ENCODE data around the gene CBX2.
A peak's percentile ranks its signal among the peaks of the same experiment; 100 is the strongest.

The CBX2 gene

GRCh38 chr17:79830303-79830702, 52.4 kb downstream of the CBX2 start:
- H3K4me1 ChIP-seq, result no peaks in the 10 kb centered on the region; the same call in 1 of the 2 replicates
- no peaks in the 10 kb centered on the region for H3K27me3 ChIP-seq (ENCODE audit: low read depth)
- H3K36me3 ChIP-seq (replicated peaks), result peaks cover 21% of the 10 kb centered on the region
- in situ Hi-C loops (cut with MboI; ENCODE audit: low sequenced_read_pairs), result no loop called here
- DNase-seq (ENCODE audit: low spot score in 2 of 2), result peak in 1 of 2 experiments; percentile 45
- no peak overlapping the region for H3K4me3 ChIP-seq
- H3K9me3 ChIP-seq, result no peaks in the 10 kb centered on the region

GRCh38 chr17:79830763-79831264, 52.9 kb downstream of the CBX2 start:
- Histone ChIP-seq H3K36me3 (replicated peaks) (peaks cover 23% of the 10 kb centered on the region), H3K4me3 (no peak overlapping the region), H3K27me3 (ENCODE audit: low read depth) (no peaks in the 10 kb centered on the region), H3K4me1 (peaks cover 2% of the 10 kb centered on the region), H3K9me3 (no peaks in the 10 kb centered on the region)
- in situ Hi-C loops (cut with MboI; ENCODE audit: low sequenced_read_pairs), result no loop called here
- DNase-seq (ENCODE audit: low spot score in 2 of 2), result no peak

GRCh38 chr17:79831265-79832217, 53.6 kb downstream of the CBX2 start:
- DNase-seq (ENCODE audit: low spot score in 2 of 2), result peak in 1 of 2 experiments; percentile 43
- H3K4me1 ChIP-seq, result peaks cover 9% of the 10 kb centered on the region
- H3K27me3 ChIP-seq (ENCODE audit: low read depth), result no peaks in the 10 kb centered on the region
- H3K4me3 ChIP-seq, result no peak overlapping the region
- H3K36me3 ChIP-seq (replicated peaks), result peaks cover 26% of the 10 kb centered on the region
- in situ Hi-C loops (cut with MboI; ENCODE audit: low sequenced_read_pairs), result no loop called here
- no peaks in the 10 kb centered on the region for H3K9me3 ChIP-seq

- DNase-seq (ENCODE audit: low spot score in 2 of 2), result peak in 1 of 2 experiments; percentile 23
- no peaks in the 10 kb centered on the region for H3K27me3 ChIP-seq (ENCODE audit: low read depth)
- H3K9me3 ChIP-seq, result no peaks in the 10 kb centered on the region
- in situ Hi-C loops (cut with MboI; ENCODE audit: low sequenced_read_pairs), result no loop called here
- no peak overlapping the region for H3K4me3 ChIP-seq
- H3K4me1 ChIP-seq, result peaks cover 17% of the 10 kb centered on the region
- peaks cover 33% of the 10 kb centered on the region for H3K36me3 ChIP-seq (replicated peaks)
Measured at GRCh38 chr17:79832218-79833109, 54.5 kb downstream of the CBX2 start.

- H3K36me3 ChIP-seq (replicated peaks), result peaks cover 33% of the 10 kb centered on the region
- no peaks in the 10 kb centered on the region for H3K9me3 ChIP-seq
- DNase-seq (ENCODE audit: low spot score in 2 of 2), result no peak
- H3K27me3 ChIP-seq (ENCODE audit: low read depth), result no peaks in the 10 kb centered on the region
- peaks cover 17% of the 10 kb centered on the region for H3K4me1 ChIP-seq
- in situ Hi-C loops (cut with MboI; ENCODE audit: low sequenced_read_pairs), result no loop called here
- H3K4me3 ChIP-seq, result no peak overlapping the region
Measured at GRCh38 chr17:79833110-79833450, 55.1 kb downstream of the CBX2 start.

- in situ Hi-C loops (cut with MboI; ENCODE audit: low sequenced_read_pairs), result no loop called here
- H3K4me1 ChIP-seq, result peaks cover 17% of the 10 kb centered on the region
- no peak overlapping the region for H3K4me3 ChIP-seq
- H3K27me3 ChIP-seq (ENCODE audit: low read depth), result no peaks in the 10 kb centered on the region
- H3K9me3 ChIP-seq, result no peaks in the 10 kb centered on the region
- peaks cover 33% of the 10 kb centered on the region for H3K36me3 ChIP-seq (replicated peaks)
- peak in 1 of 2 experiments; percentile 14 for DNase-seq (ENCODE audit: low spot score in 2 of 2)
Measured at GRCh38 chr17:79833744-79834564, 56.0 kb downstream of the CBX2 start.

GRCh38 chr17:79834565-79835469, 56.9 kb downstream of the CBX2 start:
- Histone ChIP-seq H3K4me1 (peaks cover 17% of the 10 kb centered on the region), H3K4me3 (no peak overlapping the region), H3K36me3 (replicated peaks) (peaks cover 33% of the 10 kb centered on the region), H3K9me3 (no peaks in the 10 kb centered on the region), H3K27me3 (ENCODE audit: low read depth) (no peaks in the 10 kb centered on the region)
- DNase-seq (ENCODE audit: low spot score in 2 of 2), result peak in 1 of 2 experiments; percentile 57
- in situ Hi-C loops (cut with MboI; ENCODE audit: low sequenced_read_pairs), result no loop called here

- no peaks in the 10 kb centered on the region for H3K27me3 ChIP-seq (ENCODE audit: low read depth)
- H3K36me3 ChIP-seq (replicated peaks), result peaks cover 33% of the 10 kb centered on the region
- in situ Hi-C loops (cut with MboI; ENCODE audit: low sequenced_read_pairs), result no loop called here
- H3K4me1 ChIP-seq, result peaks cover 17% of the 10 kb centered on the region
- peak overlapping the region; percentile 64; the same call in 1 of the 2 replicates for H3K4me3 ChIP-seq
- DNase-seq (ENCODE audit: low spot score in 2 of 2), result peak in 1 of 2 experiments; percentile 28
- H3K9me3 ChIP-seq, result no peaks in the 10 kb centered on the region
Measured at GRCh38 chr17:79835470-79835899, 57.5 kb downstream of the CBX2 start.

- peaks cover 17% of the 10 kb centered on the region for H3K4me1 ChIP-seq
- H3K27me3 ChIP-seq (ENCODE audit: low read depth), result no peaks in the 10 kb centered on the region
- H3K4me3 ChIP-seq, result peak overlapping the region; percentile 64
- peak; percentile 68 to 93 for DNase-seq (ENCODE audit: low spot score in 2 of 2)
- H3K36me3 ChIP-seq (replicated peaks), result peaks cover 33% of the 10 kb centered on the region
- in situ Hi-C loops (cut with MboI; ENCODE audit: low sequenced_read_pairs), result no loop called here
- H3K9me3 ChIP-seq, result no peaks in the 10 kb centered on the region
Measured at GRCh38 chr17:79835953-79836509, 58.1 kb downstream of the CBX2 start.

- DNase-seq (ENCODE audit: low spot score in 2 of 2), result peak in 1 of 2 experiments; percentile 58
- H3K36me3 ChIP-seq (replicated peaks), result peaks cover 33% of the 10 kb centered on the region
- H3K27me3 ChIP-seq (ENCODE audit: low read depth), result no peaks in the 10 kb centered on the region
Measured at GRCh38 chr17:79836510-79836971, 58.6 kb downstream of the CBX2 start.

GRCh38 chr17:79836972-79837887, 59.3 kb downstream of the CBX2 start:
- H3K27me3 ChIP-seq (ENCODE audit: low read depth), result no peaks in the 10 kb centered on the region
- peak; percentile 16 to 76 for DNase-seq (ENCODE audit: low spot score in 2 of 2)
- H3K36me3 ChIP-seq (replicated peaks), result peaks cover 33% of the 10 kb centered on the region
- no peaks in the 10 kb centered on the region for H3K9me3 ChIP-seq
- in situ Hi-C loops (cut with MboI; ENCODE audit: low sequenced_read_pairs), result no loop called here
- H3K4me3 ChIP-seq, result peak overlapping the region; percentile 64
- H3K4me1 ChIP-seq, result peaks cover 17% of the 10 kb centered on the region

More at GRCh38 chr17:79836510-79836971, 58.6 kb downstream of the CBX2 start:
- Histone ChIP-seq H3K4me3 (peak overlapping the region; percentile 64), H3K9me3 (no peaks in the 10 kb centered on the region), H3K4me1 (peaks cover 17% of the 10 kb centered on the region)
- in situ Hi-C loops (cut with MboI; ENCODE audit: low sequenced_read_pairs), result no loop called here

All from HAP-1 (cell line).